Nephron (organoid): Measurements from ENCODE around the gene CEACAM8.
"Not testable (repeated sequence)": the region's sequence is repeated elsewhere in the genome, so short reads cannot be mapped to it uniquely, and the experiment has no call there.

Source experiments
- H3K27ac Mint-ChIP-seq, 3 experiments: 2 replicates each; pipeline ENCODE4 v1.8.0; 2020; ENCODE audit warnings: mixed read lengths in 3 of 3, mild to moderate bottlenecking in 2 of 3, moderate library complexity in 1 of 3
- H3K27me3 Mint-ChIP-seq: 2 replicates; pipeline ENCODE4 v1.8.0; 2021; ENCODE audit warnings: low read depth, mild to moderate bottlenecking, moderate library complexity, mixed read lengths
- H3K36me3 Mint-ChIP-seq: 2 replicates; pipeline ENCODE4 v1.8.0; 2020; ENCODE audit warnings: low read depth, mixed read lengths
- H3K4me1 Mint-ChIP-seq: 2 replicates; pipeline ENCODE4 v1.8.0; 2020; ENCODE audit warnings: mixed read lengths
- H3K4me3 Mint-ChIP-seq, 3 experiments: 2 replicates each; pipeline ENCODE4 v1.8.0; 2020; ENCODE audit warnings: mild to moderate bottlenecking in 3 of 3, mixed read lengths in 3 of 3, moderate library complexity in 2 of 3
- H3K9me3 Mint-ChIP-seq: 2 replicates; pipeline ENCODE4 v1.8.0; 2020; ENCODE audit warnings: mixed read lengths
- CTCF ChIP-seq, 3 experiments: fragments of 200-600 bp; sonication (generic); IDR thresholded peaks; one replicate each; pipeline ENCODE4 v1.5.0; 2021; ENCODE audit warnings: antibody characterized with exemption in 3 of 3; ENCODE audit not compliant: unreplicated experiment in 3 of 3

Gene CEACAM8

GRCh38 chr19:42594617-42595489, at the start of gene CEACAM8:
TSS of gene CEACAM8 (minus strand) at chr19:42594924. CDS start at chr19:42594828, 96 bp downstream.
- Mint-ChIP-seq H3K27ac (no peak within 1 kb of the TSS), H3K4me1 (no peaks in the 10 kb centered on the region), H3K9me3 (peaks cover 5% of the 10 kb centered on the region), H3K27me3 (peaks cover 11% of the 10 kb centered on the region), H3K36me3 (no peaks in the 10 kb centered on the region), H3K4me3 (no peak within 1 kb of the TSS)
- TF ChIP-seq CTCF (IDR thresholded peaks at IDR 0.05; ENCODE audit: unreplicated experiment in 3 of 3): no peak

- not testable (repeated sequence) for H3K4me1 Mint-ChIP-seq, H3K27ac Mint-ChIP-seq, H3K36me3 Mint-ChIP-seq, H3K4me3 Mint-ChIP-seq, H3K27me3 Mint-ChIP-seq
- peaks cover 26% of the 10 kb centered on the region for H3K9me3 Mint-ChIP-seq
Measured at GRCh38 chr19:42639324-42640092, 44.8 kb upstream of the CEACAM8 start.

- Mint-ChIP-seq H3K4me1 (no peaks in the 10 kb centered on the region), H3K9me3 (peaks cover 21% of the 10 kb centered on the region), H3K27me3 (no peaks in the 10 kb centered on the region), H3K27ac (no peak overlapping the region), H3K36me3 (no peaks in the 10 kb centered on the region), H3K4me3 (no peak overlapping the region)
- TF ChIP-seq CTCF (IDR thresholded peaks at IDR 0.05; ENCODE audit: unreplicated experiment in 3 of 3): no peak
Measured at GRCh38 chr19:42635233-42635539, 40.5 kb upstream of the CEACAM8 start.

GRCh38 chr19:42634409-42635232, 39.9 kb upstream of the CEACAM8 start:
- Mint-ChIP-seq H3K36me3 (no peaks in the 10 kb centered on the region), H3K9me3 (peaks cover 21% of the 10 kb centered on the region), H3K4me3 (no peak overlapping the region), H3K27me3 (no peaks in the 10 kb centered on the region), H3K4me1 (no peaks in the 10 kb centered on the region), H3K27ac (no peak overlapping the region)
- TF ChIP-seq CTCF (IDR thresholded peaks at IDR 0.05; ENCODE audit: unreplicated experiment in 3 of 3): no peak

- no peaks in the 10 kb centered on the region for H3K27me3 Mint-ChIP-seq
- no peak overlapping the region for H3K4me3 Mint-ChIP-seq
- peaks cover 23% of the 10 kb centered on the region for H3K9me3 Mint-ChIP-seq
- H3K36me3 Mint-ChIP-seq: no peaks in the 10 kb centered on the region
- no peak for TF ChIP-seq CTCF (IDR thresholded peaks at IDR 0.05; ENCODE audit: unreplicated experiment in 3 of 3)
- no peaks in the 10 kb centered on the region for H3K4me1 Mint-ChIP-seq
- H3K27ac Mint-ChIP-seq: no peak overlapping the region
Measured at GRCh38 chr19:42629191-42629590, 34.5 kb upstream of the CEACAM8 start.
